GM18526 (cell line): ENCODE results near the gene STAT5B.

Experiments
- POLR2A ChIP-seq: IDR thresholded peaks from 3 replicates; pipeline ENCODE4 v1.6.1; 2011; ENCODE audit not compliant: insufficient read length; ENCODE audit errors: extremely low read depth

STAT5B gene

DNA sequence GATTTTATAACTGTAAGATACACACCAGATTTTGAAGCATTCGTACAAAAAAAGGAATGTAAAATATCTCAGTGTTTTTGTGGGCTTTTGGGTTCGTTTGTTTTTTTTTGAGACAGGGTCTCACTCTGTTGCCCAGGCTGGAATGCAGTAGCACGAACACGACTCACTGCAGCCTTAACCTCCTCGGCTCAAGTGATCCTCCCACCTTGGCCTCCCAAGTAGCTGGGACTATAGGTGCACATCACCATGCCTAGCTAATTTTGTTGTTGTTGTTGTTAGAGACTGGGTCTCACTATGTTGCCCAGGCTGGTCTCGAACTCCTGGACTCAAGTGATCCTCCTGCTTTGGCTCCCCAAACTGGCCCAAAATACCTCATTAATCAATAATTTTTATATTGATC is 15.9 kb downstream of the STAT5B start:
- TF ChIP-seq POLR2A = no peak

DNA sequence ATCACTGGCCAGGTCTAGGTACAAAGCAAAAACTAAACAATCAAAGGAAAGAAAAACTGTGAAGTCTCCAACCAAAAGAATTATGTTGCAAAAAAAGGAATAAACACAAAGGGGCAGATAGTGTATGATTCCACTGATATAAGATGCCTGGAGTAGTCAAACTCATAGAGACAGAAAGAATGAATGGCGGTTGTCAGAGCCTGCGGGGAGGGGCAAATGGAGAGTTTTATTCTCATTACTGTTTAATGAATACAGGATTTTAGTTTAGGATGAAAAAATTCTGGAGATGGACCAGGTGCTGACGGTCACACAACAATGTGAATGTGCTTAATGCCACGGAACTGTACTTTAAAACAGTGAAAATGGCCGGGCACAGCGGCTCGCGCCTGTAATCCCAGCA is 20.7 kb downstream of the STAT5B start:
- TF ChIP-seq POLR2A = no peak

DNA sequence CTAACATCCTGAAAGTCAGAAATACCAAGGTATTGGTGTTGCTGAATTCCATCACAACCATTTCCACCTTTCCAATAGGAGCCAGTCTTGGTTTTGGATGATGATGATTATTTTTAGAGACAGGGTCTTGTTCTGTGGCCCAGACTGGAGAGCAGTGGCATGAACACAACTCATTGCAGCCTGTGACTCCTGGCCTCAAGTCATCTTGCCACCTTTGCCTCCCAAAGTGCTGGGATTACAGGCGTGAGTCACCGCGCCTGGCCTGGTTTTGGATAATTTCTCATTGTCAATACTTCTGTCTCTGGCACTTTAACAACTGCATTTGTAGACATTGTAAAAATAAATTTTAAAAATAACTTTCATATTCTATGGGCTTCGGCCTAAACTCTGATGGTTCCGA is 22.6 kb downstream of the STAT5B start:
- TF ChIP-seq POLR2A = no peak

DNA sequence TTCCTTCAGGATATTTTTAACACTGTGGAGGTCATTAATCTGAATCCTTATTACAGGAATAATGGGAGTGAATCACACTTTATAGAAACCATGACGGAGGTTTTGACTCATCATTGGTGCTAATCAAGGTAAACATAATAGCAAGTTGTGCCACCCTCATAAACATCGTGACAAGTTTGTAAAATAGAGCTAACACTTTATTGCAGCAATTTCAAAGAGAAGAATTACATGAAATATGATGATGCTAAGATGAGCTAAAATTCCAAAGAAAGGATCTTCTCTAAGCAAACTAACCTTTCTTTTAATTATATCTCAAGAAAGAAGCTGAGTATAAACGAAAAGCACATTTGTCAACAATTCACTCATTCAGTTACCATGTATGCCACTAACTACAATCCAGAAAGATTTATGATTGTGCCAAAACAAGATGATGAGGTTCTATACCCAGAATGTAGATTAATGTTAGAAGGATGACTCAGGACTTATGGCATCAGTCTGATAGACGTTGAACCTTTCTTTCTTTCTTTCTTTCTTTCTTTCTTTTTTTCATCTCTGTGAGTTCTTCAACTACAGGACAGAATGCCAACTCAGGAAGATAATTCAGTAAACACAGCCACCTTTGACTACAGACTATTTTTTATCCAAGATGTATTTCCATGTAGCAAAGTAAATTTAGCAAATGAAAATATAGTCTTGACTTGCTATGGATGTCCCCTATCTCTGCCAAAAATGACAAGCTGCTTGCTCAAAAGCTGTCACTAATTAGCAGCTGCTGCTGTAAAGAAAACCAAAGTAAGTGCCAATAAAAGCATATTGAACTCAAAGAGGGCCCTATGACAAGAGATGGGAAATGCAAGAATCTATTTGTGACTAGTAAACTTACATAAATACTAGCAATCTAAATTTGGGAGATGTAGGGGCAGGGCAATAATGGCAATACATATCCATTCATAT is 23.3 kb downstream of the STAT5B start:
- TF ChIP-seq POLR2A = no peak

DNA sequence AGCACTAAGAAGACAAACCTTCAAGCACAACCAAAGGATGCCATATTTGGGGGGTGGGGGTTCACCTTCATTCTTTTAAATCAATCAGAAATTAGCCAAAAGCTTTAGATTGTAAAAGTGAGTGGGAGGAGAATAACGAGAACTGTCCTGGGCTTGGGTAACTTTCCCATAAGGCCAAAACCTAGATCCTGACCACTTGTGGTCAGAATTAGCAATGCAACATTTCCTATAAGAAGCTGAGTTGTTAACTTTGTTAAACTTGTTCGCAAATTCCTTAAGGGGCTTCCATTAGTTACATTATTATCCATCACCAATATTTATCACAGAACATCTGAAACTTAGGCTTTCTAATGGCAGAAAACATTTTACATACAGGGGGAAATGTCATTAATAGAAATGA is 25.1 kb downstream of the STAT5B start:
- TF ChIP-seq POLR2A = no peak

DNA sequence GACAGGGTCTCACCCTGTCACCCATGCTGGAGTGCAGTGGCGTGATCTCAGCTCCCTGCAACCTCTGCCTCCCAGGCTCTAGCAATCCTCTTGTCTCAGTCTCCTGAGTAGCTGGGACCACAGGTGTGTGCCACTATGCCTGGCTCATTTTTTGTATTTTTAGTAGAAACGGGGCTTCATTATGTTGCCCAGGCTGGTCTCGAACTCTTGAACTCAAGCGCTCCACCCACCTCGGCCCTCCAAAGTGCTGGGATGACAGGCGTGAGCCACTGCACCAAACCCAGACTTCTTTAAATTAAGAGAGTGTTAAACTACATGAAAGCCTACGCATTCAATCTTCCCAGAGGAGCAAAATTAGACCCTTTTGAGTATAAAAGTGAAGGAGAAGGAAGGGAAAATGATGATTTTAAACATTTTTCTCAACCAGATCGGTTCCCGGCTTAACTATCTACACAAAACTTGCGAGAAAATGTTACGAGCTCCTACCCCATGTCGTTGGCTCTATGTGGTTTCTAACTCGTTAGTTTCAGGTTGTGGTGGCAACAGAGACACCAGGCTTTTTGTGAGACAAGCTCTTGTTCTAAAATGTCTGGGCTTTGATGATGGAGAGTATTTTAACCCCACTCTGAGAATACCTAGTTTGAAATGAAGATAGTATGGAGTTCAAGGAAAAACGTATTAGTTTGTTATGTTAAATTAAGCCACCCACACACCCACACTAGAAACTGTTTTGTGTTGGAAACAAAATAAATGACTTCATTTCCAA is 26.3 kb downstream of the STAT5B start:
- TF ChIP-seq POLR2A = no peak

DNA sequence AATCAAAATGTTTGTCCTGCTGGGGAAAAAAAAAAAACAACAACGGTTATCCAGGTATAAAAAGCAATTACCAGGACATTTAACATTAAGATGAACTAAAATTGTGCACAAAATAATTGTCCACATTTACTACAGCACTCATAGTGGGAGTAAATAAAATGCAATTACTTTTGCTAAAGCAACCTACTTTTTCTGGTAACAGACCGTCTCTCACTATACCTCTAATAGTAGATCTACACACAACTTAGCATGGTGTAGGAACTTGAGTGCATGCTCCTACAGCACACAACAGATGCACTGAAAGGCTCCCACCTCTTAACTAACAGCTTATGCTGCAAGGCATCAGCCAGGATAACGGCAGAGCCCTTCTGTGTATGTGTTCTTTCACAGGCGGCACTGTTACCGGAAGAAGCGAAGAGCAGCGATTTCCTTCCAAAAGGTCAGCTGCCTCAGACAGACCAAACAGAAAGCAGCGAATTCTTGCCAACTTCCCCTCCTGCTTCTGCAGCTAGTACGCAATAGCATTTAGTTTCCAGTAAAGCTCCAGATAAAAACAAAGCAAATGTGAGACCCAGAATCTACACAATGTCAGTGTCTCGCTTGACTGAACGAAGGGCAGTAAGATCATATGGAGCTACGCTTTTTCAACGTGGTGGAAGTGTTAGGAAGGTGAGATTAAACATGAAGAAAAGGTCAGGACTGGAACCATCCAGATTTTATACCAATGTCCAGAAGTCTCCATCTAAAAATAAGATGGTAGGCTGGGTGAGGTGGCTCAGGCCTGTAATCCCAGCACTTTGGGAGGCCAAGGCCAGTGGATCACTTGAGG is 27.6 kb downstream of the STAT5B start:
- TF ChIP-seq POLR2A = peak; percentile 40

DNA sequence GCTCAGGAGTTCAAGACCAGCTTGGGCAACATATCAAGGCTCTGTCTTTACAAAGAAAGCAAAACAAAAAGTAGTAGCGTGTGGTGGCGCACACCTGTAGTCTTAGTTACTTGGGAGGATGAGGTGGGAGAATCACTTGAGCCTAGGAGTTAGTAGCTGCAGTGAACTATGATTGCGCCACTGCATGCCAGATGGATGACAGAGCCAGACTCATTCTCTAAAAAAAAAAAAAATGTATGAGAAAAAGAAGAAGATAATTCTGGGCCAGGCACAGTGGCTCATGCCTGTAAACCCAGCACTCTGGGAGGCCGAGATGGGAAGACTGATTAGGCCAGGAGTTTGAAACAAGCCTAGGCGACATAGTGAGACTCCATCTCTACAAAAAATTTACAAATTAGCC is 28.5 kb downstream of the STAT5B start:
- no peak for TF ChIP-seq POLR2A

DNA sequence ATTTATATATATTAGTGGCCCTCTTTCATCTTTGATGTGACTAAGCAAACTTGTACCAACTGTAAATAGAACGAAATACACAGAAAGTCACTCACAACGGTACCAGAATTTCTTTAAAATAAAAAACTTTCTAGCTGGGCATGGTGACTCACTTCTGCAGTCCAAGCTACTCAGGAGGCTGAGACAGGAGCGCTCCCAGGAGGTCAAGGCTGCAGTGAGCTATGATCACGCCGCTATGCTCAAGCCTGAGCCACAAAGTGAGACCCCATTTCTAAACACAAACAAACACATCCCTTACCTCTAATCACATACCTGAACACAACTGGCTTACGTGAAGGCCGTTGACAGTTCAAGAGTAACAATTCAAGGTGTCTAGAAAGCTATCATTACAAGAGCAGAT is 29.7 kb downstream of the STAT5B start:
- TF ChIP-seq POLR2A = no peak

DNA sequence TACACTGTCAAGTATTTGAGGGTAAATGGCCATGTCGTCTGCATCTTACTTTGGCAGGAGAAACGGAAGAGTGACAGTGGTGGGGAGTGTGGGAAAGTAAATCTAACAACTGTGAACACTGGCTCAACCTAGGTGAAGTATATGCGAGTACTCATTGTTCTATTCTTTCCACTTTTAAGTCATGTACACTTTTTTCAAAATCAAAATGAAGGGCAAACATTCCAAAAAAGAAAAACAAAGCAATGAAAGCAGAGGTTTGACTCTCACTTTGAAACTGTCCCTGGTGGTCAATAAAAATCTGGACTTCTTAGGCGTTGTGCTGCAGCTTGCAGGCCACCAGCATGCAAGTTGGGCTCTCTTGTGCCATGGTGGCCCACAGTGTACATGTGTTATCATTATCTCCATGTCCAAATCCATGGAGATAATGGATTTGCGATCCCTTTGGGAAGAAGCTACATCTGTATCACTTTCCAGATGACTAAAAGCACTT is 32.7 kb downstream of the STAT5B start:
- TF ChIP-seq POLR2A = no peak

DNA sequence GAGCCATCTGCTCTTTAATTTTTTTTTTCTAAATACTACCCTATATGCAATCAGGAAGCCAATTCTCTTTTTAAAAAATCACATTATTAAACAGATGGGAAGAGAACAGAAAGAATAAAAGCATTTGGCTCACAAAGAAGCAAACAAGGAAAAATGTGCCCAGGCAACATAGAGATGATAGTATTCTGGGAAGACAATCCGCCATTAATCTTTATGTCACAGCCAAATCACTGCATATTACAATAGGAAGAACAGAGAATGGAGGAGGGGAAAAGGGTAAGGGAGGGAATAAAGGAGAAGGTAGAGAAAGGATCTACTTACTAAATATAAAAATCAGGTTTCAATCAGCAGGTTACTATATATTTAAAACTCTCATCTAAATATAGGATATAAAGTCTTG is 34.3 kb downstream of the STAT5B start:
- TF ChIP-seq POLR2A = no peak

DNA sequence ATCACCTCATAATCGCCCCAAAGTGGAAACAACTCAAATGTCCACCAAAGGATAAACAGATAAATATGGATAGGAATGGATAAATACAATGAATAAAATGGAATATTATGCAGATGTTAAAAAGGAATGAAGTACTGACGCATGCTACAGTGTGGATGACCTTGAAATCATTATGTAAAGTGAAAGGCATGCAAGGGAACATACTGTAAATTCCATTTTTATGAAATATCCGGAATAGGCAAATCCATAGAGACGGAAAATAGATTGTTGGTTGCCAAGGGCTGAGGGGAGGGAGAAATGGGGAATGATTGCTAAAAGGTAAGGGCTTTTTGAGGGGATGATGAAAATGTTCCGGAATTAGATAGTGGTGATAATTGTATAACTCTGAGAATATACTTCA is 36.0 kb downstream of the STAT5B start:
- TF ChIP-seq POLR2A = no peak

DNA sequence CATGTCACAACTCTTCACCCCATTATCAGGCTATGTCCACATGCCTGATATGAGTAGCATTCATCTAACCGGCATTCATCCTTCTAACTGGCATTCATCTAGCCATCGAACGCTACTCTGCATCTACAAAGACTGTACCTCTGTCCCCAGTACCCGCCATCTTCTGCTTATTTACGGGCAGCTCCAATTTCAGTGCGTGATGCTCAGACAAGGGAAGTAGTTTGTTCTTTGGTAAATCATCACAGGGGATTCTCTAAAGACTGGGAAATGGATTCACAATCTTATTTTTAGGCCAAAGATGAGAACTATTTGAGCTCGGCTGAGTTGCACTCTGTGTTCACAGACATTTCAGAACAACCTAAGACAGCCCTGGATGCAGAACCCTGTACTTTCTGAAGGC is 39.4 kb downstream of the STAT5B start:
- TF ChIP-seq POLR2A = no peak

DNA sequence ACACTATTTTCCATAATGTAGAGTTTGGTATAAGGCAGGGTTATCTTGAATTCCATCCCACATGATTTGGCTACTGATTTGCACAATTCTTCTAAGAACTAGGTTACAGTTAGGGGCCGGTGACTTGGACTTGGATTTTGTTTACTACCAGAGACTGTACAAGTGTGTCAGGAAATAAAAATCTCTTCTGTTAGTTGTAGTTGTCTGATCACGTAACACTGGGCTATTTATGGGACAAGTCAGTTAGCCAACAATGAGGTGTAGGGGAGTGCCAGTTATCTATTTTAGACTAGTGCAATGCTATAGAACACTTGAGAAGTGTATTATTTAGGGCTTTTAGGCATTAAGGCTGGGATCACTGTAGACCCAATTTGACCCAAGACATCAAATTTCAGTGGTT is 42.2 kb downstream of the STAT5B start:
- TF ChIP-seq POLR2A = no peak

DNA sequence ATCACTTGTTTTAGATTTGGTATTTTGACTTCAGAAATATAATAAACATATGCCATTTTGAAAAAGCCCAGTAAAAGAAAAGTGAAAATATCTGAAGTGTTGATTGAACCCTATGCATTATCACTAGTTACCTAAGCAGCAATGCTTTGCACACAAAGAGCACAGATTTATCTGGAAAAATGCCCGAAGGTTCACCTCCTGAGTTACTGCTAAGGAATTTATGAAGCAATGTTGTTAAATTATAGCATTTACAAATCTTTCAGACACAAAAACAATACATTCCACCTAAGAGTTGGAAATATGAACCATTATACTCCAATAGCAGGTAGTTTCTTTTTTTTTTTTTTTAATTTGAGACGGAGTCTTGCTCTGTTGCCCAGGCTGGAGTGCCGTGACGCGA is 43.0 kb downstream of the STAT5B start:
- TF ChIP-seq POLR2A = no peak
